Caki2 (cell line): ENCODE data around the gene CRISP2. TPM values are rescaled to one million over a fixed set of nuclear protein-coding genes. Genes with fewer than 3 reads are reported as not detected.
"Not testable (repeated sequence)": the region's sequence is repeated elsewhere in the genome, so short reads cannot be mapped to it uniquely, and the experiment has no call there.

Source experiments
- DNase-seq: peaks from one replicate; pipeline ENCODE4 v3.0.0-alpha.2; 2015; ENCODE audit warnings: low read depth
- in situ Hi-C: cut with HindIII; loops from 2 replicates; pipeline ENCODE4 v1.10.0; 2016; ENCODE audit warnings: low sequenced_read_pairs, low pct_unique_long_range_greater_than_20kb, mixed read lengths
- total RNA-seq: library from RNA; depleted of rRNA; stranded (reverse); fragments of >200 nt; shearing (Covaris generic); gene quantifications from 2 replicates; pipeline ENCODE4 v1.2.3, GENCODE V29; 2014; ENCODE audit warnings: low replicate concordance; rRNA removed

The CRISP2 gene
- not detected in 2 replicates for total RNA-seq

- in situ Hi-C loops = no loop called here
- DNase-seq = no peak
Measured at GRCh38 chr6:49713346-49713745, at the start of gene CRISP2. Gene CRISP2, minus strand, starts transcription at chr6:49713543. Its CDS starts 4,347 bp downstream, at chr6:49709196.

- no peak for DNase-seq
- in situ Hi-C loops = no loop called here
Measured at GRCh38 chr6:49744259-49744658, 30.9 kb upstream of the CRISP2 start, which contains the start of gene CRISP3. Gene CRISP3, minus strand, starts transcription at chr6:49744388. Its CDS starts 21 bp downstream, at chr6:49744367.

- in situ Hi-C loops = no loop called here
- no peak for DNase-seq
Measured at GRCh38 chr6:49743429-49743828, 30.1 kb upstream of the CRISP2 start.

- DNase-seq = no peak
- in situ Hi-C loops = no loop called here
Measured at GRCh38 chr6:49739423-49739822, 26.1 kb upstream of the CRISP2 start.

- in situ Hi-C loops = no loop called here
- DNase-seq = no peak
Measured at GRCh38 chr6:49736017-49736508, 22.7 kb upstream of the CRISP2 start.

- in situ Hi-C loops = no loop called here
Measured at GRCh38 chr6:49733680-49734079, 20.3 kb upstream of the CRISP2 start.

GRCh38 chr6:49732781-49733180 lies 19.4 kb upstream of the CRISP2 start:
- in situ Hi-C loops = no loop called here
- DNase-seq = no peak

More at GRCh38 chr6:49733680-49734079, 20.3 kb upstream of the CRISP2 start:
- no peak for DNase-seq

GRCh38 chr6:49730251-49730650 lies 16.9 kb upstream of the CRISP2 start:
- in situ Hi-C loops = no loop called here
- DNase-seq = no peak

GRCh38 chr6:49723917-49724316 lies 10.6 kb upstream of the CRISP2 start:
- DNase-seq, in situ Hi-C loops: not testable (repeated sequence)

- in situ Hi-C loops = no loop called here
- no peak for DNase-seq
Measured at GRCh38 chr6:49721297-49721696, 8.0 kb upstream of the CRISP2 start.

- in situ Hi-C loops = no loop called here
- DNase-seq = no peak
Measured at GRCh38 chr6:49720372-49720771, 7.0 kb upstream of the CRISP2 start.

GRCh38 chr6:49698478-49698877 lies 14.9 kb downstream of the CRISP2 start:
- in situ Hi-C loops = no loop called here
- no peak for DNase-seq

- no peak for DNase-seq
- in situ Hi-C loops = no loop called here
Measured at GRCh38 chr6:49693512-49693911, 19.8 kb downstream of the CRISP2 start.

- DNase-seq = no peak
- in situ Hi-C loops = no loop called here
Measured at GRCh38 chr6:49692534-49692933, 20.8 kb downstream of the CRISP2 start.

GRCh38 chr6:49676671-49677281 lies 36.6 kb downstream of the CRISP2 start:
- in situ Hi-C loops = no loop called here
- DNase-seq = no peak

GRCh38 chr6:49675816-49676215 lies 37.5 kb downstream of the CRISP2 start:
- no peak for DNase-seq
- in situ Hi-C loops = no loop called here

- DNase-seq = no peak
- in situ Hi-C loops = no loop called here
Measured at GRCh38 chr6:49668083-49668511, 45.2 kb downstream of the CRISP2 start.

- in situ Hi-C loops = no loop called here
- no peak for DNase-seq
Measured at GRCh38 chr6:49666930-49667757, 46.2 kb downstream of the CRISP2 start.

- DNase-seq = no peak
- in situ Hi-C loops = no loop called here
Measured at GRCh38 chr6:49666480-49666879, 46.9 kb downstream of the CRISP2 start.
